K562 (cell line): ENCODE measurements around the gene PGM2L1.

Source experiments
- GABPA ChIP-seq: fragments of 200-800 bp; sonication (Bioruptor generic); conservative IDR thresholded peaks from 2 replicates; pipeline ENCODE4 v1.6.1; 2016; ENCODE audit warnings: low read depth, missing genetic modification characterization, missing compliant biosample characterization
- SMAD1 ChIP-seq: fragments of 150-350 bp; IDR thresholded peaks from 2 replicates; pipeline ENCODE4 v1.6.1; 2014; ENCODE audit warnings: low read length, low read depth; ENCODE audit not compliant: partially characterized antibody
- YY1 ChIP-seq, 3 experiments: IDR thresholded peaks; 2 replicates each; pipeline ENCODE4 v1.6.1; 2011; ENCODE audit warnings: low read length in 2 of 3, mild to moderate bottlenecking in 2 of 3, moderate library complexity in 2 of 3, borderline replicate concordance in 1 of 3, control low read depth in 1 of 3, low read depth in 1 of 3; ENCODE audit not compliant: insufficient read depth in 3 of 3, insufficient replicate concordance in 2 of 3, control insufficient read depth in 1 of 3, insufficient read length in 1 of 3; ENCODE audit errors: extremely low read depth in 1 of 3
- ZNF146 ChIP-seq: IDR thresholded peaks from one replicate; pipeline ENCODE4 v1.6.1; 2018; ENCODE audit warnings: missing compliant biosample characterization; ENCODE audit not compliant: unreplicated experiment

- TF ChIP-seq GABPA (tag) (no peak), SMAD1 (no peak), YY1 (IDR thresholded peaks at IDR 0.05; ENCODE audit: borderline replicate concordance in 1 of 3, control insufficient read depth in 1 of 3, extremely low read depth in 1 of 3, insufficient read depth in 3 of 3, insufficient read length in 1 of 3, insufficient replicate concordance in 2 of 3, low read depth in 1 of 3, low read length in 2 of 3) (no peak), ZNF146 (CRISPR knock-in tag) (no peak)
Observed at GRCh38 chr11:74397501-74398243, 561 bp downstream of the PGM2L1 start.
